HepG2 (cell line): ENCODE measurements around the gene EEF1AKMT3. TPM values are rescaled to one million over a fixed set of nuclear protein-coding genes. Genes with fewer than 3 reads are reported as not detected.

Experiments
- ATF4 ChIP-seq, 2 experiments: fragments of 450-650 bp in 1 of 2; sonication (generic) in 1 of 2; formaldehyde crosslinking; IDR thresholded peaks; 2 replicates each; pipeline versions ENCODE4 v1.5.0 to v1.8.0; 2020 to 2022; ENCODE audit warnings: mild to moderate bottlenecking in 1 of 2, missing genetic modification reagents in 1 of 2
- BATF2 ChIP-seq: sonication (generic); formaldehyde crosslinking; IDR thresholded peaks from 2 replicates; pipeline ENCODE4 v1.8.0; 2022; ENCODE audit warnings: mild to moderate bottlenecking, missing genetic modification reagents, moderate library complexity
- BRF2 ChIP-seq: sonication (generic); formaldehyde crosslinking; IDR thresholded peaks from 2 replicates; pipeline ENCODE4 v1.8.1; 2022; ENCODE audit warnings: mild to moderate bottlenecking, missing genetic modification reagents
- CREB3 ChIP-seq: sonication (generic); formaldehyde crosslinking; IDR thresholded peaks from 2 replicates; pipeline ENCODE4 v1.5.0; 2020; ENCODE audit warnings: missing genetic modification reagents
- FOXO1 ChIP-seq: sonication (generic); formaldehyde crosslinking; IDR thresholded peaks from 2 replicates; pipeline ENCODE4 v1.4.0; 2020; ENCODE audit warnings: missing genetic modification reagents
- FOXP1 ChIP-seq, 2 experiments: fragments of 450-650 bp in 1 of 2; IDR thresholded peaks; 2 replicates each; pipeline ENCODE4 v1.6.1; 2017 to 2018; ENCODE audit warnings: antibody characterized with exemption in 1 of 2
- GLI4 ChIP-seq: sonication (generic); formaldehyde crosslinking; IDR thresholded peaks from 2 replicates; pipeline ENCODE4 v1.5.1; 2020; ENCODE audit warnings: missing genetic modification reagents, mild to moderate bottlenecking, moderate library complexity, borderline replicate concordance
- NBN ChIP-seq: fragments of 450-650 bp; conservative IDR thresholded peaks from 2 replicates; pipeline ENCODE4 v1.6.1; 2017
- NR0B2 ChIP-seq: sonication (generic); formaldehyde crosslinking; IDR thresholded peaks from 2 replicates; pipeline ENCODE4 v1.4.0; 2020; ENCODE audit warnings: mild to moderate bottlenecking, missing genetic modification reagents
- PCBP2 ChIP-seq: fragments of 200-400 bp; formaldehyde crosslinking; optimal IDR thresholded peaks from 2 replicates; pipeline ENCODE3; 2018; ENCODE audit warnings: low read length, low read depth; ENCODE audit not compliant: poor library complexity, severe bottlenecking
- PHB2 ChIP-seq: fragments of 450-650 bp; IDR thresholded peaks from 2 replicates; pipeline ENCODE4 v1.6.1; 2018; ENCODE audit not compliant: partially characterized antibody
- POLR2A ChIP-seq, 2 experiments: IDR thresholded peaks; 2 replicates each; pipeline ENCODE4 v1.6.1; 2011; ENCODE audit warnings: low read depth in 2 of 2, low read length in 2 of 2, mild to moderate bottlenecking in 1 of 2, moderate library complexity in 1 of 2; ENCODE audit not compliant: insufficient read depth in 1 of 2
- PPARG ChIP-seq: conservative IDR thresholded peaks from 2 replicates; pipeline ENCODE4 v1.6.1; 2016; ENCODE audit warnings: missing biosample characterization, missing genetic modification reagents
- SATB2 ChIP-seq: sonication (generic); formaldehyde crosslinking; IDR thresholded peaks from 2 replicates; pipeline ENCODE4 v1.5.0; 2020; ENCODE audit warnings: missing genetic modification reagents
- SP2 ChIP-seq: sonication (generic); formaldehyde crosslinking; IDR thresholded peaks from 2 replicates; pipeline ENCODE4 v1.5.1; 2020; ENCODE audit warnings: mild to moderate bottlenecking, missing genetic modification reagents
- TARDBP ChIP-seq: sonication (generic); formaldehyde crosslinking; IDR thresholded peaks from 2 replicates; pipeline ENCODE4 v1.8.0; 2022; ENCODE audit warnings: mild to moderate bottlenecking, missing genetic modification reagents
- ZEB1 ChIP-seq: IDR thresholded peaks from 2 replicates; pipeline ENCODE4 v1.6.1; 2012; ENCODE audit warnings: mild to moderate bottlenecking, low read depth, inconsistent platforms; ENCODE audit not compliant: insufficient replicate concordance
- ZNF20 ChIP-seq: sonication (generic); formaldehyde crosslinking; IDR thresholded peaks from 2 replicates; pipeline ENCODE4 v1.4.0; 2020; ENCODE audit warnings: mild to moderate bottlenecking, moderate library complexity, missing genetic modification reagents
- ZNF30 ChIP-seq: sonication (generic); formaldehyde crosslinking; IDR thresholded peaks from 2 replicates; pipeline ENCODE4 v1.5.0; 2020; ENCODE audit warnings: mild to moderate bottlenecking, missing genetic modification reagents
- ZNF460 ChIP-seq: sonication (generic); formaldehyde crosslinking; IDR thresholded peaks from 2 replicates; pipeline ENCODE4 v1.5.1; 2020; ENCODE audit warnings: missing genetic modification reagents, mild to moderate bottlenecking, borderline replicate concordance
- ZNF510 ChIP-seq: sonication (generic); formaldehyde crosslinking; IDR thresholded peaks from 2 replicates; pipeline ENCODE4 v1.4.0; 2020; ENCODE audit warnings: low read depth, mild to moderate bottlenecking, missing genetic modification reagents
- ZNF619 ChIP-seq: sonication (generic); formaldehyde crosslinking; IDR thresholded peaks from 2 replicates; pipeline ENCODE4 v1.4.0; 2020; ENCODE audit warnings: mild to moderate bottlenecking, missing genetic modification reagents
- ZNF746 ChIP-seq: sonication (generic); formaldehyde crosslinking; IDR thresholded peaks from 2 replicates; pipeline ENCODE4 v1.8.0; 2022; ENCODE audit warnings: mild to moderate bottlenecking, missing genetic modification reagents
- ZNF775 ChIP-seq: sonication (generic); formaldehyde crosslinking; IDR thresholded peaks from 2 replicates; pipeline ENCODE4 v1.4.0; 2020; ENCODE audit warnings: missing genetic modification reagents, mild to moderate bottlenecking, moderate library complexity, borderline replicate concordance
- polyA plus RNA-seq, 8 experiments: library from polyadenylated mRNA; depleted of rRNA in 3 of 8; stranded (reverse) in 7 of 8; unstranded in 1 of 8; fragments of >200 nt; fragmentation: Illumina TruSeq in 4 of 8; extraction: Trizol in 4 of 8; gene quantifications; 2 replicates each; pipeline versions ENCODE4 v1.2.1 to v1.2.3, GENCODE V29; 2011 to 2016; ENCODE audit warnings: low read depth in 4 of 8, missing spikeins in 1 of 8, mixed read lengths in 1 of 8; ENCODE audit not compliant: insufficient read depth in 1 of 8
- total RNA-seq, 5 experiments: library from RNA; depleted of rRNA; stranded (reverse); fragments of >200 nt; fragmentation: Illumina TruSeq; extraction: Trizol; gene quantifications; 2 replicates each; pipeline ENCODE4 v1.2.3, GENCODE V29; 2016; ENCODE audit warnings: low read depth in 1 of 5
- TF ChIP-seq, protein P1 (sequence below): sonication (generic); formaldehyde crosslinking; IDR thresholded peaks from 2 replicates; pipeline ENCODE4 v1.5.0; 2020; ENCODE audit warnings: missing genetic modification reagents, mild to moderate bottlenecking, borderline replicate concordance

Gene EEF1AKMT3
- total and polyA plus RNA-seq, 2 of the 13 experiments (the other 11 are each of a cell fraction or from before 2014, with no cell fraction given) = 4.7 to 11.4 TPM

DNA sequence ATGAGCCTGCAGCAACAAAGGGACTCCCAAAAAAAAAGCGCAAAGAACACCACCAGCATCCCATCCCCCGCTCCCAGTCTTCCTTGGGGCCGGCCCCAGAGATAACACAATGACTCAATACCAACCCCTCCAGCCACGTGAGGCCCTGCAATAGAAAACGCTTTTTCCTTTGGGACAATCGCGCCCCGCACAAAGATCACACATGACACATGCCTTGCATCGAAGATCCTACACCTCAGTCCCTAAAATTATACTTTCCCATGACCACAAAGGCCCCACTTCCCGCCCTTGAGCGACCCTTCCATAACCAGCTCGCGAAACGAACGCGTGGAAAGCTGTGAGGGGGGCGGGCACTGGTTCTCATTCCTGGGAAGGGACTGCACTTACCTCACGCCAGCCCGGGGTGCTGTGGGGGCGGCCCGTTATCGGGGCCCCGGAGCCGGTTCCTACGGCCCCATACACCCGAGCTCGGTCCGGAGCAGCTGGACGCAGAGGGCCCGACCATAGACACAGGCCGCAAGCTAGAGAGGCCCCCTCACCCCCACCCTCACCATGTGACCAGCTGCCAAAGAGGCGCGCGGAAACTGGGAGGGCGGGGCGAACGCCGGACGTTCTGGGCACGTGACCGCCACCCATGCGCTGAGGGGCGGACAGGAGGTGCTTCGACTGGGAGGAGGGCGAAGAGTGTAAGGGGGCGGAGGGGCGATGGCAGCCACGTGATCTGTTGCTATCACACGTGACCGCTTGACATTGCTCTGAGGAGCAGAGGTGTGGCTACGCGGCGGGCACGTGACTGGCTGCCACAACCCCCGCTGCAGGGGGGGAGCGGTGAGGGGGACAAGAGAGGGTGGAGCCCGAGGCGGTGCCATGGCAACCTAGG, 20.4 kb upstream of the EEF1AKMT3 start, which contains the start of gene CDK4 (continued):
- no peak for TF ChIP-seq PCBP2
- no peak for TF ChIP-seq GLI4 (CRISPR knock-in tag)
- no peak for TF ChIP-seq ZEB1
- peak; percentile 65 for TF ChIP-seq FOXO1 (CRISPR knock-in tag)
- TF ChIP-seq ZNF20 = no peak
- TF ChIP-seq ATF4 (CRISPR knock-in tag; IDR thresholded peaks at IDR 0.05) = peak in 1 of 2 experiments; percentile 80; a peak in 2 of 4 replicates
- TF ChIP-seq TARDBP = peak; percentile 93
- no peak for TF ChIP-seq NBN
- peak; percentile 75 to 80 for TF ChIP-seq POLR2A (IDR thresholded peaks at IDR 0.05; ENCODE audit: insufficient read depth in 1 of 2, low read depth in 2 of 2, low read length in 2 of 2)
- no peak; the same call in 1 of the 2 replicates for TF ChIP-seq BRF2 (CRISPR knock-in tag)
- peak; percentile 80; the same call in 1 of the 2 replicates for TF ChIP-seq CREB3 (CRISPR knock-in tag)
- no peak for TF ChIP-seq FOXP1 (IDR thresholded peaks at IDR 0.05)
- TF ChIP-seq FOXP1 (CRISPR knock-in tag; IDR thresholded peaks at IDR 0.05) = peak; percentile 37; the same call in 1 of the 2 replicates
- TF ChIP-seq PHB2 = no peak
- TF ChIP-seq NR0B2 (CRISPR knock-in tag) = peak; percentile 87; the same call in 1 of the 2 replicates
- peak; percentile 93 for TF ChIP-seq ZNF746 (CRISPR knock-in tag)
- 0 out of 2 replicates have a peak, but pooled peaks have one; percentile 23 for TF ChIP-seq PPARG (CRISPR knock-in tag)
- TF ChIP-seq SATB2 (CRISPR knock-in tag) = no peak
- TF ChIP-seq, protein P1, sequence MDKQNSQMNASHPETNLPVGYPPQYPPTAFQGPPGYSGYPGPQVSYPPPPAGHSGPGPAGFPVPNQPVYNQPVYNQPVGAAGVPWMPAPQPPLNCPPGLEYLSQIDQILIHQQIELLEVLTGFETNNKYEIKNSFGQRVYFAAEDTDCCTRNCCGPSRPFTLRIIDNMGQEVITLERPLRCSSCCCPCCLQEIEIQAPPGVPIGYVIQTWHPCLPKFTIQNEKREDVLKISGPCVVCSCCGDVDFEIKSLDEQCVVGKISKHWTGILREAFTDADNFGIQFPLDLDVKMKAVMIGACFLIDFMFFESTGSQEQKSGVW (CRISPR knock-in tag) = peak; percentile 75; the same call in 1 of the 2 replicates
- peak; percentile 48; the same call in 1 of the 2 replicates for TF ChIP-seq ZNF619
- TF ChIP-seq ZNF460 (CRISPR knock-in tag) = peak; percentile 93
- TF ChIP-seq ZNF775 (CRISPR knock-in tag) = peak; percentile 71; the same call in 1 of the 2 replicates
- TF ChIP-seq ZNF510 (CRISPR knock-in tag) = 0 out of 2 replicates have a peak, but pooled peaks have one; percentile 59
- peak; percentile 77; the same call in 1 of the 2 replicates for TF ChIP-seq BATF2
- peak; percentile 76 for TF ChIP-seq SP2 (CRISPR knock-in tag)
- TF ChIP-seq ZNF30 (CRISPR knock-in tag) = no peak
